Tibial nerve (tissue), 4 donors: Measurements from ENCODE around the gene WNT6. TPM values are rescaled to one million over a fixed set of nuclear protein-coding genes. Genes with fewer than 3 reads are reported as not detected.

ENCODE experiments used
- DNase-seq, 2 donors: peaks; one replicate each; pipeline ENCODE4 v3.0.0-alpha.2; 2019; ENCODE audit warnings: low spot score in 2 of 2
- H3K27ac ChIP-seq, 4 donors: fragments of 200-600 bp; sonication (generic) in 3 of 4; one replicate each; pipeline ENCODE4 v1.5.1; 2017 to 2019; ENCODE audit warnings: mild to moderate bottlenecking in 1 of 4
- H3K27me3 ChIP-seq, 2 donors: fragments of 200-600 bp; sonication (generic) in 1 of 2; one replicate each; pipeline versions ENCODE4 v1.5.1 to v1.6.0; 2017 to 2019
- H3K36me3 ChIP-seq, 3 donors: fragments of 200-600 bp; sonication (generic); one replicate each; pipeline ENCODE4 v1.5.1; 2018 to 2019
- H3K4me1 ChIP-seq, 4 donors: fragments of 200-600 bp; sonication (generic) in 3 of 4; one replicate each; pipeline ENCODE4 v1.5.1; 2017 to 2019
- H3K4me3 ChIP-seq, 4 donors: fragments of 200-600 bp; sonication (generic) in 3 of 4; one replicate each; pipeline ENCODE4 v1.5.1; 2017 to 2019; ENCODE audit warnings: mild to moderate bottlenecking in 1 of 4, moderate library complexity in 1 of 4
- H3K9me3 ChIP-seq, 4 donors: fragments of 200-600 bp; sonication (generic) in 3 of 4; one replicate each; pipeline ENCODE4 v1.5.1; 2017 to 2019
- CTCF ChIP-seq, 5 experiments: fragments of 200-600 bp in 3 of 5; fragments of 450-650 bp in 2 of 5; sonication (generic) in 3 of 5; IDR thresholded peaks; one replicate each; pipeline ENCODE4 v1.5.1; 2016 to 2019; ENCODE audit warnings: antibody characterized with exemption in 5 of 5, mild to moderate bottlenecking in 3 of 5, moderate library complexity in 2 of 5
- EP300 ChIP-seq, 2 donors: sonication (generic); formaldehyde crosslinking; IDR thresholded peaks; one replicate each; pipeline ENCODE4 v1.6.1; 2017; ENCODE audit warnings: antibody characterized with exemption in 2 of 2, mild to moderate bottlenecking in 1 of 2
- POLR2A ChIP-seq, 2 donors: fragments of 450-650 bp; IDR thresholded peaks; one replicate each; pipeline ENCODE4 v1.6.1; 2017; ENCODE audit warnings: antibody characterized with exemption in 2 of 2, mild to moderate bottlenecking in 2 of 2, moderate library complexity in 2 of 2
- WGBS, 2 donors: methylation state at CpG; one replicate each; pipeline ENCODE4 v1.1.5; 2018; 5-methylcytosine and 5-hydroxymethylcytosine counted together
- total RNA-seq, 4 donors: library from RNA; depleted of rRNA; stranded (reverse); fragments of >200 nt; gene quantifications; one replicate each; pipeline ENCODE4 v1.1.0, GENCODE V29; 2016

WNT6 gene
- total RNA-seq, 4 donors from 2014 or later: 26.1 to 81.5 (median 48.2) TPM

- no peaks in the 10 kb centered on the region for H3K36me3 ChIP-seq
- H3K9me3 ChIP-seq: no peaks in the 10 kb centered on the region
- TF ChIP-seq CTCF (IDR thresholded peaks at IDR 0.05): no peak
- TF ChIP-seq POLR2A (IDR thresholded peaks at IDR 0.05): no peak
- H3K4me1 ChIP-seq: peaks cover 0 to 26% (median 6%) of the 10 kb centered on the region in 4 donors
- H3K4me3 ChIP-seq: no peak overlapping the region
- H3K27me3 ChIP-seq: no peaks in the 10 kb centered on the region
- no peak overlapping the region for H3K27ac ChIP-seq
- WGBS, 2 donors: 78 to 79% methylated on average over 12 to 13 of the region's 17 CpGs
- DNase-seq: no peak
Observed at GRCh38 chr2:218829868-218830451, 29.6 kb upstream of the WNT6 start.

DNA sequence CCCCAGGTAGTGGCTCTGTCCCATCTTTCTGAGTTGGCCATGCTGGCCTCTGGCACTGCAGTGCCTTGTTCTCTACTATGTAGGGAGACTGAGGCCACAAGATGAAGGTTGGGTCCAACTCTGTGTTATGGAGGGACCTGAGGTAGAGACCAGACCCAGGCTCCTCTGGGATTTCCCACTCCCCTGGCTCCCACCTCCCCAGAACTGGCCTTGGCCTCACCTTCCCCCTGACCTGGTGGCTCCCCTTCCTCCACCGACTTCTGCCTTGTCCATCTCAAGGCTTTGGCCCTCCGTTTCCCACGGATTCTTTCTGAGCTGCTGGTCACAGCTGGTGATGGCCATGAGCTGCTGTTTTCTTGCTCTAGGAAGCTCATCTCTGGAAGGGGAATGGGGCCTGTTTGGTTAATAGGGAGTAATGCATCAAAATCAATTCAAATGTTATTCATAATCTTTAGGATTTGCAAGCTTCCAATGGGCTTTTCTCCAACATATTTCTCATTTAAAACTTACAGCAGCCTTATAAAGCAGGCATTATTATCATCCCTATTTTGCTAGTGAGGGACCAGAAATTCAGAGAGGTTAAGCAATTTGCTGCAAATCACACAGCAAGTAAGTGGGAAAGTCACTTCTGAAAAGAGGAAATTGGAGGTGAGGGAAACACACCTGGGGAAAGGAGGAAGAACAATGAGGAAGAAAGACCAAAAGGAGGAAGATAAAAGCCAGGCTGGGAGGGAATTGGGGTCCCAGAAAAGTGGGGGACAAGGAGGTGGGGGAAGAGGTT is 28.9 kb upstream of the WNT6 start:
- TF ChIP-seq CTCF (IDR thresholded peaks at IDR 0.05) (no peak), POLR2A (IDR thresholded peaks at IDR 0.05) (no peak), EP300 (IDR thresholded peaks at IDR 0.05) (no peak)
- DNase-seq: no peak
- Histone ChIP-seq H3K27ac (no peak overlapping the region), H3K9me3 (no peaks in the 10 kb centered on the region), H3K4me1 (peaks cover 0 to 26% (median 6%) of the 10 kb centered on the region in 4 donors), H3K4me3 (no peak overlapping the region), H3K27me3 (no peaks in the 10 kb centered on the region), H3K36me3 (no peaks in the 10 kb centered on the region)
- 75 to 77% methylated on average over 3 of the region's 3 CpGs for WGBS, 2 donors

- Histone ChIP-seq H3K36me3 (no peaks in the 10 kb centered on the region), H3K9me3 (no peaks in the 10 kb centered on the region), H3K4me1 (peaks cover 0 to 26% (median 6%) of the 10 kb centered on the region in 4 donors), H3K27me3 (no peaks in the 10 kb centered on the region), H3K27ac (peak within 1 kb of the TSS in 1 of 4 donors; percentile 40), H3K4me3 (no peak within 1 kb of the TSS)
- WGBS, 2 donors: 55 to 56% methylated on average over 18 of the region's 18 CpGs
- TF ChIP-seq POLR2A (IDR thresholded peaks at IDR 0.05) (no peak), EP300 (IDR thresholded peaks at IDR 0.05) (no peak), CTCF (IDR thresholded peaks at IDR 0.05) (no peak)
- no peak for DNase-seq
Observed at GRCh38 chr2:218831378-218831990, 28.1 kb upstream of the WNT6 start, which contains the start of gene PRKAG3. Gene PRKAG3, minus strand, starts transcription at chr2:218831803.

- no peaks in the 10 kb centered on the region for H3K27me3 ChIP-seq
- H3K4me3 ChIP-seq: no peak overlapping the region
- TF ChIP-seq CTCF (IDR thresholded peaks at IDR 0.05) (no peak), EP300 (IDR thresholded peaks at IDR 0.05) (no peak), POLR2A (IDR thresholded peaks at IDR 0.05) (no peak)
- H3K36me3 ChIP-seq: no peaks in the 10 kb centered on the region
- WGBS, 2 donors: 88 to 95% methylated on average over 3 of the region's 3 CpGs
- peaks cover 0 to under 1% (median 0%) of the 10 kb centered on the region in 4 donors for H3K9me3 ChIP-seq
- H3K27ac ChIP-seq: peak overlapping the region in 1 of 4 donors; percentile 40
- no peak for DNase-seq
- H3K4me1 ChIP-seq: peaks cover 0 to 26% (median 6%) of the 10 kb centered on the region in 4 donors
Observed at GRCh38 chr2:218832081-218832480, 27.5 kb upstream of the WNT6 start.

- whole genome bisulfite sequencing, 2 donors: 59 to 67% methylated on average over 3 of the region's 3 CpGs
- Histone ChIP-seq H3K4me3 (no peak overlapping the region), H3K27ac (peak overlapping the region in 1 of 4 donors; percentile 40), H3K36me3 (no peaks in the 10 kb centered on the region), H3K4me1 (peaks cover 0 to 26% (median 6%) of the 10 kb centered on the region in 4 donors), H3K9me3 (peaks cover 0 to 5% (median 2%) of the 10 kb centered on the region in 4 donors), H3K27me3 (no peaks in the 10 kb centered on the region)
- TF ChIP-seq CTCF (IDR thresholded peaks at IDR 0.05) (no peak), POLR2A (IDR thresholded peaks at IDR 0.05) (no peak), EP300 (IDR thresholded peaks at IDR 0.05) (no peak)
- DNase-seq: peak; percentile 23 to 42
Observed at GRCh38 chr2:218832520-218832919, 27.1 kb upstream of the WNT6 start.
